Measurements from ENCODE around the gene CTSK.
"Not testable (repeated sequence)": the region's sequence is repeated elsewhere in the genome, so short reads cannot be mapped to it uniquely, and the experiment has no call there.

The CTSK gene

DNA sequence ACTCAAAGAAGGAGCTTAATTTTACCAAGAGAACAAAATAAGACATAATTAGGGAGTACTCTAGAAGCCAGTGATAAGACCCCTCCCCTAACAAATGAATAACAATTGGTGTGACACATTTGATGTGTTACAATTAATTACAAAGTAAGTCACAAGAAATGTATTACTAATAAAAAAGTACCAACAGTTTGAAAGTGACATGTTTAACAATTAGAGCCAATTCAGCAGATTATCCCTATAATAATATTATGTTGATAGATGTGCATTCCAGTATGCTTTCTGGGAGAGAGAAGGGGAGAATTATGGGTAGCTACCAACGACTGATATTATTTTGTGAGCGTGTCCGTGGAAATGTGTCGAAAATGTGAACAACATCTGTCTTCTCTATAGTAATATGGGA is 19.1 kb downstream of the CTSK start:
- H3K36me3 Mint-ChIP-seq = peaks cover 2% of the 10 kb centered on the region
- H3K27ac Mint-ChIP-seq = no peak overlapping the region
- no peaks in the 10 kb centered on the region for H3K4me1 Mint-ChIP-seq (ENCODE audit: low read depth)
- no peaks in the 10 kb centered on the region for H3K27me3 Mint-ChIP-seq
- no peak overlapping the region for H3K4me3 Mint-ChIP-seq
- H3K9me3 Mint-ChIP-seq (ENCODE audit: low read depth) = no peaks in the 10 kb centered on the region

DNA sequence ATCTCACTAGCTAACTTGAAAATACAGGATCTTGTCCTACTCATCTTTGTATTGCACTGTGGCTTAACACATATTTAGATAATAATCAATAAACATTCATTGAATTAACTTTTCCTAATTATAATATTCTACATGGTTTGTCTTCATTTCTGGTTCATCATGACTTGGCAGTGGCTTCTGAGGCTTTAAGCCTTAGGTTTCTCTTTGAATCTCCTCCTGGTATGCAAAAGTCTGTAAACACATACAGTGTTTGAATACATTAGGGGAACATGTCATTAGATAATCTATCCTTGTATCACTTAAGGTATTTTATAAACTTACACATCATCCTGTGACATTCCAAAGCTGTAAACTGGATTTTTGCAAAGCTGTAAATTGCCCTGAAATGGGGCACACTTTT is 20.6 kb downstream of the CTSK start:
- Mint-ChIP-seq H3K4me1 (ENCODE audit: low read depth) (no peaks in the 10 kb centered on the region), H3K27ac (no peak overlapping the region), H3K4me3 (no peak overlapping the region), H3K9me3 (ENCODE audit: low read depth) (no peaks in the 10 kb centered on the region), H3K36me3 (peaks cover 2% of the 10 kb centered on the region), H3K27me3 (no peaks in the 10 kb centered on the region)

DNA sequence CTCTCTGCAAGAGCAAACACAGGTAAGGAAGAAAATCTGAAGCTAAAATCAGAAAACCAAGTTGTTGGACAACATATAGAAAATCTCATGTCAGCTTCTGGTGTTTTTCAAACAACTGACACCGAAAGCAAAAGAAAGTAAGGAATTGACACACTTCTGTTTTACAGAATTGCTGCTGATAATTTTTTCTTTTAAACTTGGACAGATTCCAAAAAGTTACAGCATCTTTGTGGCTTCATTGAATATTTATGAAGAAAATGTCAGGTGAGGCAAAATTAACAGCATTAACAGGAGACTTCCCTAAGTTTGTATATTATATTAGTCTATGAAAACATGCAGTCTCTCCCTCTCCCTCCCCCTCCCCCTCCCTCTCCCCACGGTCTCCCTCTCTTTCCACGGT is 27.6 kb downstream of the CTSK start:
- Mint-ChIP-seq H3K4me1 (ENCODE audit: low read depth) (peaks cover 7% of the 10 kb centered on the region), H3K27me3 (no peaks in the 10 kb centered on the region), H3K4me3 (no peak overlapping the region), H3K36me3 (no peaks in the 10 kb centered on the region), H3K9me3 (ENCODE audit: low read depth) (no peaks in the 10 kb centered on the region), H3K27ac (no peak overlapping the region)

DNA sequence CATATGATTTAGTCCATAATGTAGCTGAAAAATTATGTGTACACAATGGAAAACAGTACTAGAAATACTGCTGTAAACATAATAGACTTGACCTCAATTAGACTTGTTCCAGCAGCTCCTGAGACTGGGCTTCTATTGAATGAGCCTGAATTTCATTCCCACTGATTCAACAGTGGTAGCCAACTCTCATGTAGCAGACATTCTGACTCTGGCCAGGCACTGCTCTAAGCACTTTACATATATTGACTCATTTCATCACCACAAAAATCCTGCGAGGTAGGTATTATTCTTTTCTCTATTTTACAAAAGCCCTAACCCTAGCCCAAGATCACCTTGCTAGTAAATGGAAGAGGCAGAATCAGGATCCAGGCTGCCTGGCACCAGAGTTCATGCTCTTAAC is 29.7 kb downstream of the CTSK start:
- no peak overlapping the region for H3K27ac Mint-ChIP-seq
- H3K9me3 Mint-ChIP-seq (ENCODE audit: low read depth) = no peaks in the 10 kb centered on the region
- no peaks in the 10 kb centered on the region for H3K36me3 Mint-ChIP-seq
- H3K27me3 Mint-ChIP-seq = no peaks in the 10 kb centered on the region
- H3K4me3 Mint-ChIP-seq = no peak overlapping the region
- H3K4me1 Mint-ChIP-seq (ENCODE audit: low read depth) = peaks cover 7% of the 10 kb centered on the region

DNA sequence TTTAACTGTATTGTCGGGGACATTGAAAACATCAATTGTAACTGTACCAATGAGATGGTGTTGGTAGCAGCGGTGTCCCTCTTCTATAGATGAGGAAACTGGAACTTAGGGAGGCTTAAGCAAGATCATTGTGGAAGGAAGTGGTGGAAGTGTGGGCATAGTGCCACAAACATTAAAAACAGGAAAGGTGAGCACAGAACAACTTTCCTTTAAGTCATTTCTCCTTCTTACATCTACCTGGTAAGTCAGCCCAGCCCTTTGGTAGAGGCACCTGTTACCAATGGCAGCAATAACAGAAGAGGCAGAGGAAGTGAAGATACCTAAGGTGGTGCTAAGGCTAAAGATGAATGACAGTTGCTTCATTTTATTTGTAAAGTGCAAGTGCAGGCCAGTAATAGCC is 30.5 kb downstream of the CTSK start:
- Mint-ChIP-seq H3K4me3 (no peak overlapping the region), H3K27ac (no peak overlapping the region), H3K36me3 (no peaks in the 10 kb centered on the region), H3K9me3 (ENCODE audit: low read depth) (no peaks in the 10 kb centered on the region), H3K27me3 (no peaks in the 10 kb centered on the region), H3K4me1 (ENCODE audit: low read depth) (peaks cover 7% of the 10 kb centered on the region)

DNA sequence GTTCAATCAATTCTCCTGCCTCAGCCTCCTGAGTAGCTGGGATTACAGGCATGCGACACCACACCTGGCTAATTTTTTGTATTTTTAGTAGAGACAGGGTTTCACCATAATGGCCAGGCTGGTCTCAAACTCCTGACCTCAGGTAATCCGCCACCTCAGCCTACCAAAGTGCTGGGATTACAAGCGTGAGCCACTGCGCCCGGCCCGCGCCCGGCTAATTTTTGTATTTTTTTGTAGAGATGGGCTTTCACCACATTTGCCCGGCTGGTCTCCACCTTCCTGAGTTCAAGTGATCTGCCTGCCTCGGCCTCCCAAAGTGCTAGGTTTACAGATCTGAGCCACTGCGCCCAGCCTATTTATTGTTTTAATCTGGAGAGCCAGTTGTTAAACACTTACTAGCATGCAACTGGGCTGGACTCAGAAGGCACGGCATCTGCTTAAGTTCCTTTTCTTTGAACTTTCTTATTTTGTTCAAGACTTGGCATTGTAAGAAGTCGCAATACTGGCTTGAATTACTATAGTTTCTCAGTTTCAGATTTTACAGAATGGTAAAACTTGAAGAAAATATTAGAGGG is 32.0 kb downstream of the CTSK start:
- not testable (repeated sequence) for H3K4me3 Mint-ChIP-seq; H3K27me3 Mint-ChIP-seq; H3K36me3 Mint-ChIP-seq; H3K9me3 Mint-ChIP-seq (ENCODE audit: low read depth); H3K27ac Mint-ChIP-seq
- peaks cover 12% of the 10 kb centered on the region for H3K4me1 Mint-ChIP-seq (ENCODE audit: low read depth)

DNA sequence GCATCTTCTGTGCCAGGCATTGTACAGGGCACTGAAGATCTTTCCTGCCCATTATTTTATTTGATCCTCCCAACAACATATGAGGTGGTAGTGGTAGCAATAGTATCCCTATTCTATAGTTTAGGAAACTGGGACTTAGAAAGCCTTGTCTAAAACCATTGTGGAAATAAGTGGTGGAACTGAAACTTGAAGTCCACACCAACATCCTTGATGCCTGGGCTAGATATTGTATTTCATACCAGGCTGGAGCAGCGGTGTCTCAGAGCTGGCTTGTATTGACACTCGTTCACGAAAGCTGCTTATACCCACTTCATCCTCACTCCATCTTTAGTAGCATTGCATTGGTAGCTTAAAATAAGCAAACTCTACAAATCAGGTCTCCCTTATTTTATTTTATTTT is 32.8 kb downstream of the CTSK start:
- Mint-ChIP-seq H3K4me3 (no peak overlapping the region), H3K27me3 (no peaks in the 10 kb centered on the region), H3K9me3 (ENCODE audit: low read depth) (no peaks in the 10 kb centered on the region), H3K36me3 (no peaks in the 10 kb centered on the region), H3K4me1 (ENCODE audit: low read depth) (peaks cover 18% of the 10 kb centered on the region), H3K27ac (no peak overlapping the region)

DNA sequence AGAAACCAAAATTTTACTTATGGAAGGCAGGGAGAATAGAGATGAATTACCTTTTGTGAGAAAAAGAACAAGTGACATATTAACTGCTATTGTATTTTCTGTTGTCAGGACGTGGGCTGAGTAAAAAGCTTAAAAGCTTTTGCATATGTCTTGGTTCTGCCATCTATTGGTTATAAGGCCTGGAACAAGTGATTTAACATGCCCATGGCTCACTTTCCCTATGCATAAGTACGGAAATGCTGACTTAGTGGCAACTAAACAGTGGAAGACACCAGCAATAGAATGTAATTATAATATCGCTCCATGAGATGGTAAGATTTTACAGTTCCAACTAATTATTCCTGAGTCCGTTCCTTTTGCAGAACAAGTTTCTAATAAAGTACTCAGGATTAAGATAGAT is 35.7 kb downstream of the CTSK start:
- Mint-ChIP-seq H3K27ac (no peak overlapping the region), H3K4me3 (no peak overlapping the region), H3K4me1 (ENCODE audit: low read depth) (peaks cover 14% of the 10 kb centered on the region), H3K36me3 (no peaks in the 10 kb centered on the region), H3K9me3 (ENCODE audit: low read depth) (no peaks in the 10 kb centered on the region), H3K27me3 (no peaks in the 10 kb centered on the region)

DNA sequence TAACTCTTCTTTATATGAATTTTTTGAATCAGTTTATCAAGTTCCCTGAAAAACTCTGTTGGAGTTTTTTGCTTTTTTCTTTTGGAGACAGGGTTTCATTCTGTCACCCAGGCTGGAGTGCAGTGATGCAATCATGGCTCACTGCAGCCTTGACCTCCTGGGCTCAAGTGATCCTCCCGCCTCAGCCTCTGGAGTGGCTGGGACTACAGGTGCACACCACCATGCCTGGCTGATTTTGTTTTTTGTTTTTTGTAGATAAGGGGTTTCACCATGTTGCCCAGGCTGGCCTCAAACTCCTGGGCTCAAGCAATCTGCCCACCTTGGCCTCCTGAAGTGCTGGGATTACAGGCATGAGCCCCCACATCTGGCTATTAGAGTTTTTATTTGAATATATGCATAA is 40.4 kb downstream of the CTSK start:
- not testable (repeated sequence) for H3K4me3 Mint-ChIP-seq; H3K27me3 Mint-ChIP-seq; H3K9me3 Mint-ChIP-seq (ENCODE audit: low read depth); H3K27ac Mint-ChIP-seq; H3K36me3 Mint-ChIP-seq
- H3K4me1 Mint-ChIP-seq (ENCODE audit: low read depth) = peaks cover 40% of the 10 kb centered on the region

DNA sequence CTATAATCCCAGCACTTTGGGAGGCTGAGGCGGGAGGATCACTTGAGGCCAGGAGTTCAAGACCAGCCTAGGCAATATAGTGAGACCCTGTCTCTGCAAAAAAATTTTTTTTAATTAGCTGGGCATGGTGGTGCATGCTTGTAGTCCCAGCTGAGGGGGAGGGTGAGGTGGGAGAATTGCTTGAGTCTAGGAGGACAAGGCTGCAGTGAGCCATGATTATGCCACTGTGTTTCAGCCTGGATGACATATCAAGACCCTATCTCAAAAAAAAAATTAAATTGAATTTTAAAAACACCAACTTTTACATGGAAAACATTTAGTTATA is 42.1 kb downstream of the CTSK start:
- Mint-ChIP-seq H3K27ac (peak overlapping the region; percentile 99), H3K4me3 (peak overlapping the region; percentile 98), H3K4me1 (ENCODE audit: low read depth) (peaks cover 47% of the 10 kb centered on the region)
- not testable (repeated sequence) for H3K36me3 Mint-ChIP-seq; H3K27me3 Mint-ChIP-seq; H3K9me3 Mint-ChIP-seq (ENCODE audit: low read depth)

DNA sequence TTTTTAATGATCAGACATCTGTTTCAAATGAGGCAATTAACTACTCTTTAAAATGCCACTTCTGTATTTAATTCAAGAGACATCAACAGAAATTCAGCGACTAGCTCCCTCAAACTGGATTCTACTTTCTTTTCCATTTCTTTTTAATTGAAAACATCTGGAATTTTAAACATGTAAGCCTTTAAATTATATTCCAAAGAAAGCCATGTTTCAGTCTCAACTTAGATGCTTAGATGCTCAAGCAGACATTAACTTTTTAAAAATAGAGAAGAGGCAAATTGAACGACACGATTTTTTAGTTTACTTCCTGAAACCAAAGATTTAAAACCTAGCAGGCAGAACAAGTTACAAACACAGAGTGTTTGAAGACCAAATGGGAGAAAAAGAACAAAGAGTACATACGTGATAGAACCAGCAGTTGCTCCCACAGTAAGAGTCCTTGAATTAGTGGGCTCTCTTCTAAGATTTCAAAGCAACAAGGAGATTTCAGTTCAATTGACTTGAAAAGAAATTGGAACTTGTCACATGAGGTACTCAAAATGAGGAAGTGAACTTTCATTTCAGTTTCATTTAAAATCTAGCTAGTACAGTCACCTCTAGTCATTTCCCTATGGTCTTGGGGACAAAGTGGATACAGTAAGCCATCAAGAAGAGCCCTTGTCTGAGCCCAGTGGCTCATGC is 42.6 kb downstream of the CTSK start, which contains the start of gene CTSS:
Gene CTSS, minus strand, starts transcription at position 483 of the 681 bp plus-strand sequence. CDS start 1,015 bp downstream, outside the sequence.
- peak within 1 kb of the TSS; percentile 98 for H3K4me3 Mint-ChIP-seq
- peaks cover 8% of the 10 kb centered on the region for H3K36me3 Mint-ChIP-seq
- no peaks in the 10 kb centered on the region for H3K27me3 Mint-ChIP-seq
- H3K27ac Mint-ChIP-seq = peak within 1 kb of the TSS; percentile 99
- H3K4me1 Mint-ChIP-seq (ENCODE audit: low read depth) = peaks cover 45% of the 10 kb centered on the region
- H3K9me3 Mint-ChIP-seq (ENCODE audit: low read depth) = no peaks in the 10 kb centered on the region

DNA sequence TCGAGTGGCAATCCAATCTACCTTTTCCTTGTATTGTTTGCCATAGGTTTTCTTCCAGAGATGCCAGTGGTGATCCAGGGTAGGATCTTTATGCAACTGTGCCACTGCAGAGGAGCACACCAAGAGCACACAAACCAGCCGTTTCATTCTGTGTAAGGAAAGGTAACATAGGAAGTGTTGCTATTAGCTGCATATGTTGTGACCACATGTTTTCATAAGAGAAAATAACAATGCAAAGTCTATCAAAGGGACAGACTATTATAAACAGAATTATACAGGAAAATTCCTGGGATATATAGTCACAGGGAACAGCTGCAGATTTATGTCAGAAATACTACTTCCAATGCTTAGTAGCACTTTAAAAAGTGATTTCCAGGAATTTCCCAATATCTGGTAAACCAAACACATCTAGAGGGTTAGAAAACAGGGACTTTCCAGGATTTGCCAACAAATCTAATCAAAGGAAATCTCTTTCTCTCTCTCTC is 43.4 kb downstream of the CTSK start:
- Mint-ChIP-seq H3K27ac (peak overlapping the region; percentile 99), H3K4me1 (ENCODE audit: low read depth) (peaks cover 50% of the 10 kb centered on the region), H3K4me3 (peak overlapping the region; percentile 98), H3K9me3 (ENCODE audit: low read depth) (no peaks in the 10 kb centered on the region), H3K27me3 (no peaks in the 10 kb centered on the region), H3K36me3 (peaks cover 14% of the 10 kb centered on the region)

DNA sequence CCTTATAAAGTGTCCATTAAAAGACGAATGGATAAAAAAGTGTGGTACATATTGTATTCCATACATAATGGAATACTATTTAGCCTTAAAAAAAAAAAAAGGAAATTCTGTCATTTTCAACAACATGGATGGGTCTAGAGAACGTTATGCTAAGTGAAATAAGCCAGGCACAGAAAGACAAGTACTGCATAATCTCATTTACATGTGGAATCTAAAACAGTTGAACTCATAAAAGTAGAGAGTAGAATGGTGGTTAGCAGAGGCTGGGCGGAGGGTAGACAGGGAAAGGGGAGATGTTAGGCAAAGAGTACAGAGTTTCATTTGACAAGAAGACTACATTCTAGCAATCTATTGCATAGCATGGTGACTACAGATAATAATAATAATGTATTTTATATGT is 45.0 kb downstream of the CTSK start:
- no peaks in the 10 kb centered on the region for H3K9me3 Mint-ChIP-seq (ENCODE audit: low read depth)
- H3K4me3 Mint-ChIP-seq = peak overlapping the region; percentile 48
- H3K27me3 Mint-ChIP-seq = no peaks in the 10 kb centered on the region

DNA sequence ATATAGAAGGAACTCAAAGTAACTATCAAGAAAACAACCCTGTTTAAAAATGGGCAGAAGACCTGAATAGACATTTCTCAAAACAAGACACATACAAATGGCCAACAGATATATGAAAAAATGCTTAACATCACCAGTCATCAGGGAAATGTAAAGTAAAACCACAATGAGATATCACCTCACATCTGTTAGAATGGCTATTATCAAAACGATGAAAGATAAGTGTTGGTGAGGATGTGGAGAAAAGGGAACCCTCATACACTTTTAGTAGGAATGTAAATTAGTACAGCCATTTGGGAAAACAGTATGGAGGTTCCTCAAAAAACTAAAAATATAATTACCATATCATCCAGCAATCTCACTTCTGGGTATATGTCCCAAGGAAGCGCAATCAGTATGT is 45.5 kb downstream of the CTSK start:
- no peaks in the 10 kb centered on the region for H3K9me3 Mint-ChIP-seq (ENCODE audit: low read depth)
- peaks cover 17% of the 10 kb centered on the region for H3K36me3 Mint-ChIP-seq
- H3K4me3 Mint-ChIP-seq = peak overlapping the region; percentile 48
- H3K27ac Mint-ChIP-seq = peak overlapping the region; percentile 54
- H3K4me1 Mint-ChIP-seq (ENCODE audit: low read depth) = peaks cover 50% of the 10 kb centered on the region
- H3K27me3 Mint-ChIP-seq = no peaks in the 10 kb centered on the region

More for the DNA sequence above, 45.0 kb downstream of the CTSK start:
- Mint-ChIP-seq H3K4me1 (ENCODE audit: low read depth) (peaks cover 50% of the 10 kb centered on the region), H3K27ac (peak overlapping the region; percentile 54), H3K36me3 (peaks cover 17% of the 10 kb centered on the region)

DNA sequence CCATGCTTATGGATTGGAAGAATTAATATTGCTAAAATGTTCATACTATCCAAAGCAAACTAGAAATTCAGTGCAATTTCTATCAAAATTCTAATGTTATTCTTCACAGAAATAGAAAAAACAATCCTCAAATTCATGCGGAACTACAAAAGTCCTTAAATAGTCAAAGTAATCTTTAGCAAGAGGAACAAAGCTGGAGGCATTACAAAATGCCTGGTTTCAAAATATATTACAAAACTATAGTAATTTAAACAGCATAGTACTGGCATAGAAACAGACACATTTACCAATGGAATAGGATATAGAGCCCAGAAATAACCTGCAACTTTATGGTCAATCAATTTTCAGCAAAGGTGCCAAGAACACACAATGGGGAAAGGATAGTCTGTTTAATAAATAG is 46.3 kb downstream of the CTSK start:
- H3K36me3 Mint-ChIP-seq = peaks cover 17% of the 10 kb centered on the region
- no peak overlapping the region for H3K27ac Mint-ChIP-seq
- no peaks in the 10 kb centered on the region for H3K9me3 Mint-ChIP-seq (ENCODE audit: low read depth)
- peaks cover 49% of the 10 kb centered on the region for H3K4me1 Mint-ChIP-seq (ENCODE audit: low read depth)
- peak overlapping the region; percentile 48 for H3K4me3 Mint-ChIP-seq
- H3K27me3 Mint-ChIP-seq = no peaks in the 10 kb centered on the region

DNA sequence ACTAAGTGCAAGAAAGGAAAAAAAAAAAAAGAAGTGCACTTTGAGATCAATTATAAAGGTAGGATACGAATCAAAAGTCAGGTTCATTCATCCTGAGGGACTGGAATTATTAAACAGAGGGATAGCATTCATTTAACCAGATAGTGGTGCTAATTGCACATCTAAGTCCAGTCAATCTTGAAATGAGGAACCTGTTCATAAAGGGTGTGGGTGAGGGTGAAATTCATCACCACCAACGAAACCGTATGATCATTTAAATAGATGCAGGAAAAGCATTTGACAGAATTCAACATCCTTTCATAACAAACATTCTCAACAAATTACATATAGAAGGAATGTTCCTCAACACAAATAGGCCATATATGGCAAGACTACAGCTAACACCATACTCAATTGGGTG is 48.0 kb downstream of the CTSK start:
- peaks cover 17% of the 10 kb centered on the region for H3K36me3 Mint-ChIP-seq
- H3K4me1 Mint-ChIP-seq (ENCODE audit: low read depth) = peaks cover 39% of the 10 kb centered on the region

More for the DNA sequence above, 48.0 kb downstream of the CTSK start:
- Mint-ChIP-seq H3K27me3 (no peaks in the 10 kb centered on the region), H3K4me3 (no peak overlapping the region), H3K27ac (peak overlapping the region; percentile 16), H3K9me3 (ENCODE audit: low read depth) (no peaks in the 10 kb centered on the region)

Measured in activated naive CD8-positive, alpha-beta T cell (primary cell).